ENCODE data around the gene TCF4.
A peak's percentile ranks its signal among the peaks of the same experiment; 100 is the strongest.

The TCF4 gene

DNA sequence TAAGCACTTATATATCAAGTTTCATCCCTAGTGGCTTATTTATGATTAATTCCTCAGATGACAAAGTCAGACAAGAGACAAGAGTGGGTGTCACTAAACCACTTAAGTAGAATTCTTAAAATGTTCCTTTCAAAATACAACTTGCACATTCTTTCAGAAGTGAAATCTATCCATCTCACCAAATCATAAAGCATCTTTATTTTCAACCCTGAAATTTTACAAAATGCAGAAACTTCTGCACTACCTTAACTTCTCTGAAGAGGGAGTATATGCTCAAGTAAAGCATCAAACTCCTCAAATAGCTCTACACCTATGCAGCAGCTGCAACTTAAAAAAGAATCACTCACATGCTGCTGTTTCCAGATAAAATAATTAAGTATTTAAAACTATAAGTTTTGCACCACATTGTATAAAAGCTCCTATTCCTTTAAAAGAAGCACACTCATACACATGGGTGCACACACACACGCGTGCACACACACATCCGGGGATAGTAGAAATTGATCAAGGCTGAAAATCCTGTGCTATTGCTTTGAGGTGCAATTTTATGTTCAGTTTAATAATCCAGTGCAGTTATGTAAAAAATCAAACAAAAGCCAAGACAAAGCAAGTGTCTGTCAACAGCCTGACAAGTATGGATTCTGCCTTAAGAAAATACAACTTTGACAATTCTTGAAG, 244.5 kb downstream of the TCF4 start:
- DNase-seq = peak; percentile 35

DNA sequence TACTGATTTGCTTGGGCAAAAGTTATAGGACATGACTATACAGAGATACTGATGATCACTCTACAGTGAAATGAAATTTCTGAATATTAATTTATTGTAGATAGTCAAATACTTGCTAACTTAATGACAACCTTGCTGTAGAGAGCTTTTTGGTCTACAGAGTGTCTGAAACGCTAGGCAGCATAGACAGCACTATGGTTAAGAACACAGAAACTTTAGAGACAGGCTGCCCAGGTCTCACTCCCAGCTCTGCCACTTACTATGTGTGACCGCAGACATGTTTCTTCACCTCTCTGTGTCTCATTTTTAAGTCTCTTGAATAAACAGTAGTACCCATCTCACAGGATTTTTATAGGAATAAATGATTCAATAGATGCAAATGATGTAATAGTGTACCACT, 247.0 kb downstream of the TCF4 start:
- DNase-seq = no peak

DNA sequence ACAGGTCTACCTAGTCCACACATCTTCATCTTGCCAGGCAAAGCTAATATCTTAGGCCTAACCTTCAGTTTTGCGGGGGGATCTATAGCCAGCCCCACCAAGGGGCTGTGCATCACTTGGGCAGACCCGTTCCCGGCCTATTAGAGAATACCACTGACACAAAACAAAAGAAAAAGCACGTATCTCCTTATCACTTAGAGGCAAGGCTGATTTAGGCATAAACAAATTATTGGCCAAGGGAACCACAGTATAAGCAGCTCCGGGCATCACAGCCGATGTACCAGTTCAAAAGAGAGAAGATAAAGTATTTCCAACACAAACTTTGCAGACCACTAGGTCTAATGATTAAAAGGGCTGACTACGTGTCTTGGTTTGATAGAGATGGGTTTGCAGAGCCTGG, 248.0 kb downstream of the TCF4 start:
- DNase-seq = no peak

DNA sequence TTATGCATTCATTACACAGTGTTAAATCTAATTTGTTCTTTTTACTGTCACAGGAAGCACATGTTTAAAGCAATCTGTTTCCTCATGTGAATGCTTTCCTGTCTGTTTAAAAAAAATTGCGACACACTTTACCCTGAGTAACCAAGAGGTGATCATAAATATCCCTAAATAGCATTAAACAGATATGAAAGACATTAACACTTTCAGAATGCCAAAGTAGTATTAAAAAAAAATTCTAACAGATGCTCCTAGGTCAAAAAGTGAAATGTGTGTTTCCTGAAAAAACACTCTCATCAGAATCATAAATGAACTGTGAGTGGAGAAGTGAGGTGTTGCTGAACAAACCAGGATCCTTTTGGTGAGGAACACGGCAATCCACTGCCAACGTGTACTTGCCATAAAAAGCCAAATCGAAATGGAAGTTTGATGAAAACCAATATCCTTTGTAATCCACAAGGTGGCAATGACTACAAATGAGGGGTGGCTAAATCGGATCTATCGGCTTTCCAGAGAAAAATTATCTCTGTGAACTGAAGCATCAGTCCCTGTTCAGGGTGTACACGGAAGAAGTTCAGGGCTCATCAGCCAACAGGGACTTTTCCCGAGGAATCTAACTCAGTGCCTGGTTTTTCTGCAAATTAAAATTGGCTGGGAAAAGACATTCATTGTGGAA, 248.9 kb downstream of the TCF4 start:
- DNase-seq = peak; percentile 18

DNA sequence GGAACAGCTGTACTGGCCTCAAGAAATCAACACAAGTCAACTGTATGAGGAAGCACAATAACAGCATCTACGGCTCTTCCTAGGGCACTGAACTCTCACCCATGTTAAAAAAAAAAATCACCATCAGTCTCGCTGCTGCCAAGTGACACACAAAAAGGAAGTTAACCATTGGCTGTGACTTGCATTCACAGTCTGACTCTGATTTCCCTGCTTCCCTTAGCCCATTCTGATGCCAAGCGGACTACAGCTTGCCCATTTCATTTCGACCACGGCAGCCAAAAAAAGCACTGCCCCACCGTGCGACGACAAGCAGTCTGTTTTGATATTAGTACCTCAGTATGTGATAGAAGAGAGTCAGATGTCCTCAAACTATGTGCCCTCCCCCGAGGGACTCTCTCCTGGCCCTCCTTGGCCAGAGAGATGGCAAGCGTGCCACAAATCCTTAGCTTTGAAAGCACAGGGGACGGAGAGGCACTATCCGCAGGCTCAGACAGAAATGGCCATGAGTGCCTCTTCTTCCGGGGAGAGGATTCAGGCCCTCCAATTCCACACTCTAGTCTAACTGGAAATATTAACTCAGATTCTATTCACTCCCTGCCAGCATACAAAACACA, 250.0 kb downstream of the TCF4 start:
- DNase-seq = no peak

DNA sequence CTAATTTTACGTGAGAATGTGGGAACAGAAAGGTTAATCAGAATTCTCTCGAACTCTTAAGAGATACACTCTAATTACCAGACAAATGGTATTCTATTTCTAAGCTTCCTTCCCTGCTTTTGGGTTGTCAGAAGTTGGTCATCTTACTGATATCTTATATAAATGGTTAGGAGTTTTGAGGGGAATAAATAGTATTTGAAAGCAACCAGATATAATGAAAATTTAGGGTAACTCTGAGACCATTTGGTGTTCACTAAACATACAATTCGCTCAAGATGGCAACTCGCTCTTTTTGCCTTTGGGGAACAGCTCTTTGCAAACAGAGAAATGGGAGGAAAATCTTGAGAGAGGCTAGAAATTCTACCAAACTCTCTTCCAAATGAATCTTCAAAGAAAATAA, 250.9 kb downstream of the TCF4 start:
- DNase-seq = no peak

DNA sequence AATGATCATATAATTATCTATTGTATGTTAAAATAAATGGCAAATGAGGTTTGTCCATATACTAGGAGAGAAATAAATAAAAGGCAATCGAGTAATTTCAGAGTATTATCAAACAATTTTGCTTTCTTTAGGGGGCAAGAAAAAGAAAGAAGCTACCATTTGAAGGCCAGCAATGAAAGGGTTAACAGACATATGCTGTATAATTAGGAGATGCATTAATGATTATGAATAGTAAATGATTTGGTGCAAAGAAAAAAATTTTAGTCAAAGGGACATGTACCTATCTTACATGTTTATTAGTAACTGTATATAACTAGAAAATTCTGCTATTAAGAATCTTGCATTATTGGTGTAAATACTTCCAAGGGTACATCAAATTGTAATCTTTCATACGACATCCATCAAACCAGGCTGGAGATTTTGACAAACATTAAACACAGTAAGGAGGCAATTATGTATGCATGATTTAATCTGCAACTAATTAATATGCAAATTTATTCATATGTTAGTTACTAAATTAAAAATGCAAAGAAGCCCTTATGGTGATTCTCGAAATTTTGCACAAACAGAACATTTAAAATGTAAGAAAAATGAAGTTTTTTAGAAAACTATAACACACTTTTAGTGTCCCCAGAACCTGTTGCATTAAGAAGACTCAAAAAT, 251.4 kb downstream of the TCF4 start:
- DNase-seq = no peak

DNA sequence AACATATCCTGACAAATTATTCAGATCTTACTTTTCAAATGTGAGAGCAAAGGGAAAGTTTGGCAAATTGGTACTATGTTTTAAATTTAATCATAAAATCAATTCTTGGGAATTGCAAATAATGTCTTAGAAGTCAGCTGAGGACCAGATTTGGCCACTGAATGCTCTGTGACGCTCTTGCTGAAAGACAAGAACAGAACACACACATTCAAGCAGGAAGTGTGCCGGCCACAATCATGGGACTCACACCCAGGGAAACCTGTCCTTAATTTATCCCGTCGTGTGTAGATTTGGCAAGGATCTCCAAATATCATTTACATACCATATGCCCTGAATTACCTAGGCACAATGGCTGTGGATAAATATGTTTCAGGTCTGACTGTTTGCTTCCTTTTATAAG, 253.1 kb downstream of the TCF4 start:
- DNase-seq = peak; percentile 50

DNA sequence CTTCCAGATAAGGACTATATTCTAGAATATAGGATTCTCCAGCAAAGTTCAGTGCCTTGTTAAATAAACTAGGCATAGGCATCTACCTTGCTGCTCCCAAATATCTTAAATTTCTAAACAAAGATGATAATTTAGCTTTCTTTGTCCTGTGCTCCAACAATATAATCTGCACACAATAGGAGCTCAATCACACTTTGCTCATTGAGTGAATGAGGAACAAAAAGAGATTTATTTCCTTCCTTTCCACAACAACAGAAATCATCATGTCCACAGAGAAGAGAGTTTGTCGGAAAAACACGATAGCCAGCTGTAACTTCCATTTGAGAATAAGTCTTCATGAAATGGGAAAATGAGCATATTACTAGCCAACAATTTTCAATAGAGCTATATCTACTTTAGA, 256.7 kb downstream of the TCF4 start:
- no peak for DNase-seq

DNA sequence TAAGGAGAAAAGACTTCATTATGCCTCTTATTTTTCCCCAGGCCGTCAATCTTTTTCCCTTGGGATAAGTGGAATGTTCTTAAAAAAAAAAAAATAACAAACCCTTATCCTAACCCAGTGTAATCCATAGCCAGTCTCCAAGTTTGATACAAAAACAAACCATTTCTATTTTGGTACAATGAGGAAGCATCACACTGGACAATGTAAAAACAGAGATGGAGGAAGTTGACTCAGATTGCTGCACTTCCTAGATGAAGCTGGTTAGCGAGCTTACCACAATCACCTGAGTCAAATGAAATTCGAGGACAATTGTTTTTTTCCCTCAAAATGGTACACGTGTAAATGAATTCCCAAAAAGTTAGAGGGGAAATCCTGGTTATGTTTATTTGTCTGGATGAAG, 259.7 kb downstream of the TCF4 start:
- no peak for DNase-seq

DNA sequence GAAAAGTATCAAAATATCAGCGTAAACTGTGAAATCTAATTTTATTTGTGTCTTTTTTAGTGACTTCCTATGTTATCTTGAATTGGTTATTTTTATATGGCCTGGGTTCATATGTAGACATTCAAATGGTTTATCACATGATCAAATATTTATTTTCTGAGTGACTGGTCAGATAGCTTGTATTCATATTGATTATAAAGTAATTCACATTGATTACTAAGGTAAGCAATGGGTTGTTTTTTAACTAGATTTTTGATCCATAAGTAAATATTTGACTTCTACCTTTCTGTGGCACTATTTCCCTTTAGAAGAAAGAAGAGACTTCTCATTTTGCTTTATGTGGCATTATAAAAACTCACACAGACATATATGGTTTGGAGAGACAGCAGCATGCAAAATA, 260.5 kb downstream of the TCF4 start:
- DNase-seq = no peak

DNA sequence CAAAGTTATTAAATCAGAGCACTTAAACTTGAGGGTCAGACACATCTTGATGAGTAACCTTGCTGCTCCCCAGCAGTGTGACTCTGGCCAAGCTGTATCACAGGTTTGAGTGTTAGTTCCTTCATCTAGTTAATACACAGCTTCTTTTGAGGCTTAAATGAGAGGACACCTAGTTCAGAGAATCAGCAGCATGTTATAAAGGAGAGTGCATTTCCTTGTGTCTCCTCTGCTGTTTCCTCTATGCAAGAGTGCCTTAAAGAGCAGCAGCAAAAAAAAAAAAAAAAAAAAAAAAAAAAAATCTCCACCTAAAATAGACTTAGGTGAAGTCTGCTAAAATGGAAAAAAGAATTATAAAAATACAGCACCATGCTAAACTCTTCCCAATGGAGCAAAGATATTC, 261.9 kb downstream of the TCF4 start:
- no peak for DNase-seq

DNA sequence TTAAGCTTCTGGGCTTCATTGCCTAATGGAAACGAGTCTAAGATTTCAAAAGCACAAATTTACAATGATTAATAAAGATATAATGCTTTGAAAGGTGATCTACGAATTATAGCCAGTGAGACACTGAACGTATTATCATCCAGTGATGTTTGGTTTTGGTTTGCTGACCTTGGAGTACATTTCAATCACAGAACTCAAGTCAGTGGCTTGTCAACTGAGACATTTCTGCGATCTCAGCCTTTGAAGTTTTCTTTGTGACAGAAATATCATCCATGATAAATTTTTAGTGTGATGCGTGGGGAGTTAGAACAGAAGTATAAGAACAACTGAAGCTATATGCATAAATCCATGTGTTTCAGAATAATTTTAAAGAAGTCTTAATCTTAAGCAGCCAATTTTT, 263.8 kb downstream of the TCF4 start:
- no peak for DNase-seq

DNA sequence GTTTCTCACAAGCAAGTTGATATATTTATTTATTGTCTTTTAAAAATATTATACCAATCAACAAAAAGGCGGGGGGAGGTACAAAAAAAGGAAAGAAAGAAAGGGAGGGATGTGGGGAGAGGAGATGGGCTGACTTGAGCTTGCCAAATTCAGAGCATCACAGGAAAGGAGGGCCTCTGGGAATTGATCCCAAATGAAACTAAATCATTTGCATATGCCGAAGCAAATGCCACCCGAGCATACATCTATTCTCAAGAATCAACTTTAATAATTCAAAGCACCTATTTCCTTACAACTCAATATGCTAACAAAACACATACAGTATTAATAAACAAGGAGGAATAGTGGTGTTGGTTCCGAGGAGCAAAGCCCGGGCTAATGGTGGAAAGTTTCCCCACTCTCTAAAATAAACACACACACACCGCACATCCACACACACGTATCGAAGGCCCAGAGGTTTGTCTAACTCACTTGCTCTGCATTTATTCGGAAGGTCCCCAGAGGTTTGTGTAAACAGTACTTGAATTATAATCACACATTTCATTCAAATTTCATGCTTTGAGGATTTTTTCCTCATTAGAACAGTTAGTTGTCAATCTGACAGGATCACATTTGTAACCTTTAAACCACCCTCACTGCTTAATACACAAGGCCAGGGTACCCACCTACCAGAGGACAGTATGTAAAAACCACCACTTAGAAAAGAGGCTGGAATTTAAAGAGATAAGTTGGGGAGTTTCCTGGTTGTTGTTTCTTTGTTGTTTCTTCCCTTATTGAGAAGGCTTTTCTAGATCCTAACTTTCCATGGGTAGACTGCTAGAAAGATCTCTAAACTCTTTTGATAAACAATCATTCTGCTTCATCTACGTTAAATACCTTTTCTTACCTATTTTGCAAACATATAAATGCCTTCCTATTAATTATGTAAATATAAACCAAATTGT, 264.7 kb downstream of the TCF4 start:
- DNase-seq = peak; percentile 51

DNA sequence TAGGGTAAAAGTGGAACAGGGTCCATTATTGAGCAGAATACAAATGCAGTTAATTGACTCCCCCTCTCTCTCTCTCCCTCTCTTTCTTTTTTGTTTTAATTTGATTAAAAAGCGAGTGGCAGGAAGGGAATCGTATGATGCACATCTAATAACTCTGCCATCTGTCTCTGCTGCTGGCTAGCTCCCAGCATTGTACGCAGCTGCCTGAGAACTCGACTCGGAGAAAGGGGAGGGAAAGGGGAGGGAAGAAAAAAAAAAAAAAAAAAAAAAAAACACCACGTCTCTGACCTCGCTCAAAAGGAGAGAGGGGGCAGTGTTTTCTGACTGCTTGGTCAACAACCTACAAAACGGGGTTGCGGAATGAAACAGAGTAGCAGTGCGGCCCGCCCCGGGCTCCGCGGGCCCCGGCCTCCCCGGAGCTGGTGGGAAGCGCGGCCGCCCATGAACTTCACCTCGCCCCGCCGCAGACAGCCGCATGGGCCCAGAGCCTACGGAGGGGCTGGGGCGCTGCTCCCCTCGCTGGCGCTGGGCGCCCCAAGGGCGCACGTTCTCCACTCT, 265.7 kb downstream of the TCF4 start:
- DNase-seq = peak; percentile 94

DNA sequence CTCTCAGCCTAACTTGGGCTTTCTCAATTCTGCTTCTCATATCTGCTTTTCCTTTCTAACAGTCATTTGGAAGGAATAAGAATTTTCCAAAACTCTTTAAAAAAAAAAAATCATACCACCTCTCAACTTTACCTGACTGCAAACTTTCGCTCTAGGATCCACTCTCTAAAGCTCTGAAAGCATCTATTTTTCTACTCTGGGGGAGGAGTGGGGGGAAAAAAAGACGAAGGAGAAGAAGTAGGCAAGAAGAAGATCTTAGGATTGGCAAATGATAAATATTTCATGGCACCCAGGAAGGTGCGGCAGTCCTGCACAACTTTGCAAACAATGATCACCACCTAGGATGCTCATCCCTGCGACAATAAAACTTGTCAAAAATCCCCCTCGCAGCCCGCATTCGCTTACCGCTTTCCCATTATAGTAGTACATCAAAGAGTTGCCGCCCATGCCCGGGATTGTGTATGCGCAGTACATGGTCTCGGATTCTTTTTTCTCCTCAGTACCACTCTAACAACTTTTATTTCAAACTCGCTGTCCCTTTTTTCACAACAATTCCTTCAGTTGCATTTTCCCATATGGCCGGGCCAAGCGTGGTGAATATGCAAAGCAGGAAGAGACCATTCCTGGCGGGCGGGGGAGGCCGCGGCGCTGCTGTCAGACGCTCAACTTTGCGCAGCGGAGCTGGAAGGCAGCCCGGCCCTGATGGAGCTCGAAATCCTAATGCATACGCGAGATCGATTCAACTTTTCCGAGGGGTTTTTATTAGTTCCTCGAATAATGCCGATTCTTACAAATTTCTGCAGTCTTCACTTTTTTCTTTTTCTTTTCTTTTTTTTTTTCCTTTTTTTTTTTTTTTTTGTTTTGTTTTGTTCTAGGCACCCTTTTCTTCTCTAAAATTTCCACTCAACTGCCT, 266.5 kb downstream of the TCF4 start:
- DNase-seq = peak; percentile 77

DNA sequence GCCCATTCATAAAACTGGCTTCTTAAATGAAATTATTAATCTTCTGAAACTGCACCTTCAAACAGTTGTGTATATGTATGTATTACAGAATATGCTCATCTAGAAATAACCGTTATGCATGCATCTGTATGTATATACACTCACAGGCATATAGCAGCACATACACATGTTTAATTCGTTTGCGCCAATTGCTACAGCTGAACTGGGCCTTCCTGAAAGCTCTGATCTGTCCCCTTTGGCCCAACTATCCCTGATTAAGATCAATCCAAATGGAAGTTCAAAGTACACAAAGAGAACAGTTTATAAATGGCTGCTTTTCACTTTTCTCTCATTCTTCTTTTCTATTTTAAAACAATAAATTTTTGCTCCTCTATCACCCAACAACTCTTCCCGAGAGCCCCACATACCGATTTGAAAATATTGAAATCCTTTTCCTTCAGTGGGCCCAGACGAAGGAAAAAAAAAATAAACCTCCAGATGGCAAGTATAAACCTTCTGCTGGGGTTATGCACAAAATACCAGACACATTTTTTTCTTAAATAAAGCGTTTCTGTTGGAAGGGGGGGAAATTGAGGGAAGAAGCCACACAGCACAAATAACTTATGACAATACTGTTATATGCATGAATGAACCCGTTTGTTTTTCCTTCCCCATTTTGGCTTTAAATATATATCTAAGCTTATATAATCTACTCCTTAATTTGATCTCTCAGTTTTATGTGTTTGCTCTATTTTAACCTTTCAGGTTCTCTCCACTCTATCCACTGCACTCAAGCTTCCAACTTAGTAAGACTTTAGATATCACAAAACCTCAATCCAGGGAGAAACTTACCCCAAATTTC, 267.3 kb downstream of the TCF4 start:
- DNase-seq = peak; percentile 57

DNA sequence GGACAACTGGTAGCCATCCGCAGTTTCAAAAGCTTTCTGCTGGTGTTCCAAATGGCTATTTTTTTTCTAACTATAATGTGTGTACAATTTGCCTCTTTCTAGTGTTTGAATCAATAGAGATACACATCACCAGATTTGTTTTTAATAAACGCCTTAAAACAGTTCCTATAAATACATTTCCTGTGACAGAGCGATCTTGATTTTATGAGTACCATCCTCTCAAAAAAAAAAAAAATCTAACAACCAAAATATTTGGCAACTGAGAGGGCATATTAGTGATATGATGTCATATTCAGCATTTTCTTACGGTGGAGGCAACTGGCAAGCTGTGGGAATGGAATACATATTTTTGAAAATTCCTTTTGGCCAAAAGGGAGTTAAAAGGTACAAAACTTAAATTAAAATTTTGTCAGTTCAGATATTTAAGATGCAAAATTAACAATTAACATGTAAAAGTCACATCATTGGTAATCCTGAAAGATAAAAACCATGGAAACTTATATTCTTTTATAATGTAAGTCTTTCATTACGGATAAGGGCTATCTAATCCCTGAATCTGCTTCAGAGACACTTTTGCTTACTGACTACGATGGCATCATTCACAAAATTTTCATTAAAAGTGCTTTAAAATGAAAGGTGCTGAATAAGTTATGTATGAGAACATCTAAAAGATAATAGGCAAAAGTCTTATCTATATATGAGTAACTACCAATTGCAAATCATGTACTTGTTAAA, 268.4 kb downstream of the TCF4 start:
- no peak for DNase-seq

DNA sequence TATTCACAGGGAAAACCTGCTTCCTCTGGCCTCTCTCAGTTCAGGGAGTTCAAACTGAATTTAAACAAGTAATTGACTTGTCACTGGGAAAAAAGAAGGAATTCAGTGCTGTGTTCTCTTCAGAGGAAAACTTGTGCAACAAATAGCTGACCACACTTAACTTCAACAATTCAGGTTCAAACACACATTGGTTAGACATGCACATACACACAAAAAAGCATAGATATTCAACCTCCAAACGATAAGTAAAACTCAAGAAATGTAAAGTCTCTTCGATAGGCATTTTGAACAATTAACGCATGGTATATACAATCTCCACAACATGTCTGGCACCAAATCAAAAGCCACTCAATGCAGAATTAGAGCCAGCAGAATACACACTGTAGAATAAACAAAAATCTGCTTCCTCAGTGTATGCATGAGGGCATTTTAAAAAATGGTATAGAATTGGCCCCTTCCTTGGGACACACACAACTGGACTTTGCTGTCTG, 269.0 kb downstream of the TCF4 start:
- peak; percentile 24 for DNase-seq
